GM18508 (cell line): ENCODE data around the gene ZYG11B.
"Not testable (repeated sequence)": the region's sequence is repeated elsewhere in the genome, so short reads cannot be mapped to it uniquely, and the experiment has no call there.

Experiments
- ATAC-seq: cut with Tn5 transposase; IDR thresholded peaks from one replicate; pipeline ENCODE4 v1.9.1; 2021; ENCODE audit warnings: moderate number of reproducible peaks; ENCODE audit not compliant: insufficient read depth, unreplicated experiment

Gene ZYG11B

GRCh38 chr1:52706941-52707926 is 19.0 kb upstream of the ZYG11B start:
- no peak for ATAC-seq

- no peak for ATAC-seq
Observed at GRCh38 chr1:52707927-52708655, 18.2 kb upstream of the ZYG11B start.

GRCh38 chr1:52709016-52709415 is 17.2 kb upstream of the ZYG11B start:
- no peak for ATAC-seq

- ATAC-seq = no peak
Observed at GRCh38 chr1:52713590-52713989, 12.7 kb upstream of the ZYG11B start.

GRCh38 chr1:52715296-52715695 is 11.0 kb upstream of the ZYG11B start:
- not testable (repeated sequence) for ATAC-seq

- ATAC-seq = no peak
Observed at GRCh38 chr1:52723260-52723659, 3.0 kb upstream of the ZYG11B start.

- no peak for ATAC-seq
Observed at GRCh38 chr1:52725903-52726264, 369 bp upstream of the ZYG11B start.

GRCh38 chr1:52727114-52727586 is 897 bp downstream of the ZYG11B start:
- ATAC-seq = no peak

- ATAC-seq = no peak
Observed at GRCh38 chr1:52727956-52728656, 1.9 kb downstream of the ZYG11B start.

- ATAC-seq = no peak
Observed at GRCh38 chr1:52733368-52733767, 7.1 kb downstream of the ZYG11B start.

GRCh38 chr1:52735371-52735770 is 9.1 kb downstream of the ZYG11B start:
- ATAC-seq = not testable (repeated sequence)

- ATAC-seq = no peak
Observed at GRCh38 chr1:52738148-52738547, 11.9 kb downstream of the ZYG11B start.

- no peak for ATAC-seq
Observed at GRCh38 chr1:52738893-52739292, 12.6 kb downstream of the ZYG11B start.

GRCh38 chr1:52739699-52740467 is 13.6 kb downstream of the ZYG11B start:
- no peak for ATAC-seq

- no peak for ATAC-seq
Observed at GRCh38 chr1:52741259-52741658, 15.0 kb downstream of the ZYG11B start.

GRCh38 chr1:52746189-52746588 is 19.9 kb downstream of the ZYG11B start:
- no peak for ATAC-seq

- ATAC-seq = no peak
Observed at GRCh38 chr1:52747450-52747849, 21.2 kb downstream of the ZYG11B start.

- no peak for ATAC-seq
Observed at GRCh38 chr1:52748119-52748518, 21.9 kb downstream of the ZYG11B start.

GRCh38 chr1:52749496-52749895 is 23.2 kb downstream of the ZYG11B start:
- not testable (repeated sequence) for ATAC-seq

- not testable (repeated sequence) for ATAC-seq
Observed at GRCh38 chr1:52750139-52750538, 23.9 kb downstream of the ZYG11B start.
